GM21381 (cell line): ENCODE data around the gene EPB41L2.

Experiments
- ATAC-seq: cut with Tn5 transposase; IDR thresholded peaks from one replicate; pipeline ENCODE4 v1.9.1; 2021; ENCODE audit warnings: mild to moderate bottlenecking, moderate library complexity; ENCODE audit not compliant: unreplicated experiment

Gene EPB41L2

DNA sequence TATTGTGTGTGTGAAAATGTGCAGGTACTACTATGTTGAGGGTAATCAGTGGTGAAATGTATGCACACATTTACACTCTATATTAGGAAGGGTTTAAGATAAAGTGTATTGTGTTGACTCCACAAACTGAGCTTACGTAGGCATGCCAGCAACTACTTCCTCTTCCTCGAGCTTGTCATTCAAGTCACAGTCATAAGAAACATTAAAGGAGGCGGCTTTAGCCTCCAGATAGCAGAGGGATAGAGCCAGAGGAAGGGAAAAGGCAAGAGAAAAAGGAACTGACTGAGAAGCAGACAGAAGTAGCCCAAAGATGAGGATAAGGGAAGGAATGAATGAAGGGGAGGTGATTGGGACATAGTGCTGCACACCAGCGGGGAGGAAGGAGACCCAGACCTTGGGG lies 180.7 kb downstream of the EPB41L2 start:
- no peak for ATAC-seq

- ATAC-seq: no peak
Observed at GRCh38 chr6:130879826-130880225, 183.2 kb downstream of the EPB41L2 start.

- ATAC-seq: no peak
Observed at GRCh38 chr6:130873746-130874145, 189.3 kb downstream of the EPB41L2 start.

DNA sequence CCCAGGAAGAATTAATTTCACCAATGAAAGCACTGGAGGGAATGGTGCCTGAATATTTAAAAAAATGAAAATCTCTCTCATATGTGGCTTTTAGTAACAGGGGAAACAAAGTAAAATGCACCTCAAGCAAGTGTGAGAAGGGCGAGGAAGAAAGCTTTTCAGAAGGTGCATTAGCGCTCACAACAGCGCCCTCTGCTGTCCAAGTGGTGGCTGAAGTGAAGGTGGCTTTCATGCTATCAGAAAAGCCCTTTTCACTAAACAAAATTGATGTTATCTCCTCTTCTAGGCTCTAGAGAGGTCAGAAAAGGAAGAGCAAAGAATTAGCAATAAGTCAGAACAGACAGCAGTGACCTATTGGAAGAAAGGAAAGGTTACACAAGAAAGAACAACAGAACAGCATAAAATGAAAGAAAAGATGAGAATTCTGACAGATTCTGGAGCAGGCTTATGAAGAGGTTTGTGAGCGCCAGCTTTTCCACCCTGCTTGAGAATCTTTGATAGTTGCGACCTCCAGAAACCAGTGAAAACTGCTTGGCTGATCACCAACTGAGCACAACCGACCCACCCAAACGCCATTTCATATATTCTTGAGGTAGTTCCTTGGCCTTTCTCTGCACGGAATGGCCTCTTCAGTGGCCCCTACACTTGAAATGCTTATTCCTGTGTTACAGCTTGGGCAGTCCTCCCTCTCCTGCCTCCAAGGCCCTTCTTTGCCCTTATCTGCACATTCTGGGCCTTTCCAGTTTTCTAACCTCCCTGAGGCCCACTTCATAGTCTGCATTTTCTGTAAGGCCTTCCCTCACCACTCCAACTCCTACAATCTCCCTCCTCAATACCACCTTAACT lies 190.6 kb downstream of the EPB41L2 start:
- no peak for ATAC-seq

- ATAC-seq: no peak
Observed at GRCh38 chr6:130870179-130870880, 192.7 kb downstream of the EPB41L2 start.

DNA sequence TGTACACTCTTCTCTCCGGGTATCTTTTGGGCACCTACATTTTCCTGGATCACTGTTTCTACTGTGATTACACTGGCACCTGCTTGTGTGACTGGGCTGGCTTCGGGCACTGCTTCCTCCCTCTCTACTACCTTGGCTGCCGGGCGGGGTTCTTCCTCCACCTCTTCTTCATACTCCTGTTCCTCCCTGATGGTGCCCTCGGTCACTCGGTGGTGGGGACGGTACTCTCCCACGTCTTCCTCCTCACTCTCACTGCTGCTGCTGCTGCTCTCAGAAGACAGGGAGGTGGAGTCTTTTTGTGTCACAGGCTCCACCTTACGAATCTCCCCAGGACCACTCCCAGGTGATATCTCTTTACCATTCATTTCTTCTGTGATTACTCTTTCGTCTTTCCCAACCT lies 193.4 kb downstream of the EPB41L2 start:
- no peak for ATAC-seq

GRCh38 chr6:130865793-130866192 lies 197.3 kb downstream of the EPB41L2 start:
- ATAC-seq: no peak

DNA sequence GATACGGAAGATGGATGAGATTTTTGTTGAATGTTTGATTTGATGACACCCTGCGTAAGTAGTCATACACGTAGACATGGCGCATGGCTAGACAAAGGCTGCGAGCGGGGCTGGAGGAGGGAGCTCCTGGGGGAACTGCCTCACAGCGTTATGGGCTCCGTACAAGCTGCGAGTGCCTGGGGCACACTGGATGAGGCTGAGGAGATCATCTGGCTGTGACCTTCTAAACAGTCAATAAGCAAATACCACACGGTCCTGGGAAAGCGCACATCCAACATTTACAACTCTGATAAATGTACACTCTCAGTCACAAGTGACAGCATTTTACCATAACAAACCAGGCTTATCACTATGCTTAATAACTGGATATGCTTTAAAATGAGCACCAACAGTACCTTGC lies 198.7 kb downstream of the EPB41L2 start:
- ATAC-seq: no peak

DNA sequence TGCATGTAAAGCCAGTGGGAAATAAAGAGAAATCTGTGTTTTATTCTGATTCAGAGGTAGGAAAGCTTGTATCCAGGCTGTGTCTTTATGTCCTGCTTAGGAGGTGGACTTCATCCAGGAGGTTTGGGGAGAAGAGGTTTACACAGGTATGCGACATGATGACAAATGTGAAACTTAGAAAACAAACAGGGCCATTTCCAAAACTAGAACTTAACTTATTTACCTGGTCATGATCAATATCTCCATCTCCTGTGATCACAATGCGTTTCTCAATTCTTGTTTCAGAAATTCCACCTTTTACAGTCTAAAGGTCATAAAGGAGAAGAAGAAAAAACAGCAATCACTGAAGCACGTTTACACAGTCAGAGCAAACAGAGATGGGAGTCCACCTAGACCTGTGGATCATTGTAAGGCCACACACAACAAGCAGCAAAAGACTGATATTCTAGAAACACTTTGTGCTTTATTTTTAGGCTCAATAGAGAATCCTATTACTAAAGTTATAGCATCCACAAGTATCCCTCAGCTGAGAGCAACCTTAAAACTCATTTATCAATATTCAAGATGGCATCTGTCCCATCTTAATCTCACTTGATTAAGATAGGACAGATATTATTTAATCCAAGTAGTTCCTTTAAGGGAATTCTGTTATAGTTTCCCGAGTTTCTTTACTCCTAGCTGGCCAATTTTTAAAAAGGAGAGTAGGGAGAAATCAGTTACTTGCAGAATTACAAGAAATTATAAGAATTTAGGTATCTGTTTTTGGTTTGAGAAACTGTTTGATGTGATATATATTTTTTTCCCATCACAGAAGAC lies 199.4 kb downstream of the EPB41L2 start:
- no peak for ATAC-seq

GRCh38 chr6:130862370-130862769 lies 200.7 kb downstream of the EPB41L2 start:
- ATAC-seq: no peak

- ATAC-seq: no peak
Observed at GRCh38 chr6:130859161-130859867, 203.7 kb downstream of the EPB41L2 start.

GRCh38 chr6:130858498-130859160 lies 204.4 kb downstream of the EPB41L2 start:
- ATAC-seq: no peak

DNA sequence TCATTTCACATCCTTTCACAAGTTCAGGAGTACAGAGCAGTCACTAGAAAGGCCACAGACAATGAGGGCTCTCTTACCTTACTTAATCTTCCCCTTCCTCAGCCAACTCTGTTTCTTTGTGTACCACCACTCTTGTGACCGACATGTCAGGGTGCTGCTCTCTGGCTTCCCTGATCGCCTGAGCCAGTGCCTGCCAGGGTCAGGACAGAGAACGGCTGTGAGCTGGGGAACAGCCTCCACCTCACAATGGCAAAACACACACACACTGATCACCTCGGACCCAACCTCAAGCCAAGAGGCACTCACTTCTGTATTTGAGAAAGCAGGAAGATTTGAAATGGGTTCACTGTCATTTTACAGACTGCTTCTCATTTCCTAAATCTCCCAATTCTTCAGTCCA lies 205.0 kb downstream of the EPB41L2 start:
- ATAC-seq: no peak

GRCh38 chr6:130853555-130854183 lies 209.4 kb downstream of the EPB41L2 start:
- ATAC-seq: no peak

DNA sequence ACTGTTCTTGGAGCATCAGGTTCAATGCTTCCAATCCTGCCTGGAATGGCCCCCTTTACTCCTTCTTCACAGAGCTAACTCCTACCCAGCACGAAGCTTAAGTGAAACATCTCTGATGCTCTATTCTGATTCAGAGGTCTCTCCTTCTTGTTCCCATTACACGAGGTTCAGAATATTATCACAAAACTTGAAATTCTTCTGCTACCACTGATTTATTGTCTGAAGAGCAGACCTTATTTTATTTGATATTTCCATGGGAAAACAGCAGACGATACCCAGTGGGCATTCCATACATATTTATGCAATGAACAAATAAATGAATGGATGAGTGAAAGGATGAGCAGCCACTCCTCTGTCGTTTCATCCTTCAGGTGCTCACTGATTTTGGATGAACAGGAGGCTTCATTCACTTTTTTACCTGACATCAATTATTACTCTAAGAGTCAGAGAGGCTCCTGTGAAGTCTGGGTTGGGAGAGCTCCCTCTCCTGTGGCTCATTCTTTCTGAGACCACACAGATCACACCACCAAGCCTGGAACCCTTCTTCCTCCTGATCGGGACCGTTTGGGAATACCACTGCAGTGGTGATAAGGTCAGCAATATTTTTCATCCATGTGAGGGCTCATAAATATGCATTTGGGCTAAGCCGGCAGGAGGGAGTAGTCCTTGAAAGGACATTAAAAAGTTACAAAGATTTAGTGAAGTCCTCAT lies 210.0 kb downstream of the EPB41L2 start:
- ATAC-seq: no peak

- ATAC-seq: no peak
Observed at GRCh38 chr6:130851026-130851425, 212.0 kb downstream of the EPB41L2 start.

GRCh38 chr6:130849594-130849993 lies 213.5 kb downstream of the EPB41L2 start:
- no peak for ATAC-seq

GRCh38 chr6:130848945-130849344 lies 214.1 kb downstream of the EPB41L2 start:
- ATAC-seq: peak; percentile 72
